BLaER1 (cell line): ENCODE data around the gene ANO7.

Experiments
- H3K27ac ChIP-seq: shearing (Covaris generic); formaldehyde crosslinking; 2 replicates; pipeline ENCODE4 v1.8.1; 2022
- H3K27me3 ChIP-seq: shearing (Covaris generic); formaldehyde crosslinking; 2 replicates; pipeline ENCODE4 v1.8.1; 2022
- H3K36me3 ChIP-seq: shearing (Covaris generic); formaldehyde crosslinking; 2 replicates; pipeline ENCODE4 v1.8.1; 2022
- H3K4me1 ChIP-seq: shearing (Covaris generic); formaldehyde crosslinking; 2 replicates; pipeline ENCODE4 v1.8.1; 2022
- H3K4me2 ChIP-seq: shearing (Covaris generic); formaldehyde crosslinking; 2 replicates; pipeline ENCODE4 v1.8.1; 2022
- H3K4me3 ChIP-seq: shearing (Covaris generic); formaldehyde crosslinking; 2 replicates; pipeline ENCODE4 v1.8.1; 2022
- H3K9ac ChIP-seq: shearing (Covaris generic); formaldehyde crosslinking; 2 replicates; pipeline ENCODE4 v1.8.1; 2022
- H3K9me3 ChIP-seq: shearing (Covaris generic); formaldehyde crosslinking; 2 replicates; pipeline ENCODE4 v1.8.1; 2022
- H4K20me1 ChIP-seq: shearing (Covaris generic); formaldehyde crosslinking; 2 replicates; pipeline ENCODE4 v1.8.1; 2022
- Cebpa-rat ChIP-seq: shearing (Covaris generic); IDR thresholded peaks from 2 replicates; pipeline ENCODE4 v1.8.1; 2022

Gene ANO7

GRCh38 chr2:241224018-241224850, 35.8 kb downstream of the ANO7 start:
- TF ChIP-seq Cebpa-rat: no peak
- Histone ChIP-seq H3K4me1 (peaks cover 31% of the 10 kb centered on the region), H3K27ac (0 out of 2 replicates have a peak overlapping the region, but pooled peaks have one; percentile 18), H3K36me3 (peaks cover 43% of the 10 kb centered on the region), H4K20me1 (peaks cover 30% of the 10 kb centered on the region), H3K9ac (no peak overlapping the region), H3K4me2 (peak overlapping the region; percentile 40), H3K9me3 (no peaks in the 10 kb centered on the region), H3K27me3 (no peaks in the 10 kb centered on the region), H3K4me3 (no peak overlapping the region)

GRCh38 chr2:241224851-241225438, 36.5 kb downstream of the ANO7 start:
- Histone ChIP-seq H3K36me3 (peaks cover 49% of the 10 kb centered on the region), H3K9ac (no peak overlapping the region), H3K4me1 (peaks cover 24% of the 10 kb centered on the region), H3K9me3 (no peaks in the 10 kb centered on the region), H3K27ac (no peak overlapping the region), H3K4me3 (no peak overlapping the region), H4K20me1 (peaks cover 32% of the 10 kb centered on the region), H3K27me3 (no peaks in the 10 kb centered on the region), H3K4me2 (no peak overlapping the region)
- no peak for TF ChIP-seq Cebpa-rat

- H4K20me1 ChIP-seq: peaks cover 32% of the 10 kb centered on the region
- no peak overlapping the region for H3K4me2 ChIP-seq
- H3K9me3 ChIP-seq: no peaks in the 10 kb centered on the region
- no peak overlapping the region for H3K27ac ChIP-seq
- H3K9ac ChIP-seq: no peak overlapping the region
- no peak for TF ChIP-seq Cebpa-rat
- H3K36me3 ChIP-seq: peaks cover 55% of the 10 kb centered on the region
- H3K4me3 ChIP-seq: no peak overlapping the region
- peaks cover 18% of the 10 kb centered on the region for H3K4me1 ChIP-seq
- H3K27me3 ChIP-seq: no peaks in the 10 kb centered on the region
These were observed 37.1 kb downstream of the ANO7 start for GRCh38 chr2:241225545-241225944.

GRCh38 chr2:241225983-241226382, 37.5 kb downstream of the ANO7 start:
- Histone ChIP-seq H4K20me1 (peaks cover 32% of the 10 kb centered on the region), H3K4me3 (no peak overlapping the region), H3K27me3 (no peaks in the 10 kb centered on the region), H3K9ac (no peak overlapping the region), H3K36me3 (peaks cover 60% of the 10 kb centered on the region), H3K4me1 (peaks cover 18% of the 10 kb centered on the region), H3K4me2 (no peak overlapping the region), H3K27ac (no peak overlapping the region), H3K9me3 (no peaks in the 10 kb centered on the region)
- no peak for TF ChIP-seq Cebpa-rat

GRCh38 chr2:241226723-241227572, 38.5 kb downstream of the ANO7 start:
- no peak for TF ChIP-seq Cebpa-rat
- H3K36me3 ChIP-seq: peaks cover 69% of the 10 kb centered on the region
- no peak overlapping the region for H3K4me2 ChIP-seq

GRCh38 chr2:241227594-241227993, 39.1 kb downstream of the ANO7 start:
- no peak for TF ChIP-seq Cebpa-rat
- Histone ChIP-seq H4K20me1 (peaks cover 46% of the 10 kb centered on the region), H3K4me1 (peaks cover 18% of the 10 kb centered on the region), H3K4me2 (no peak overlapping the region), H3K4me3 (no peak overlapping the region), H3K9me3 (no peaks in the 10 kb centered on the region), H3K27me3 (no peaks in the 10 kb centered on the region), H3K27ac (no peak overlapping the region), H3K9ac (no peak overlapping the region), H3K36me3 (peaks cover 76% of the 10 kb centered on the region)

More at GRCh38 chr2:241226723-241227572, 38.5 kb downstream of the ANO7 start:
- no peaks in the 10 kb centered on the region for H3K9me3 ChIP-seq
- no peak overlapping the region for H3K9ac ChIP-seq
- H3K27ac ChIP-seq: no peak overlapping the region
- peaks cover 40% of the 10 kb centered on the region for H4K20me1 ChIP-seq
- H3K27me3 ChIP-seq: no peaks in the 10 kb centered on the region
- peaks cover 18% of the 10 kb centered on the region for H3K4me1 ChIP-seq
- no peak overlapping the region for H3K4me3 ChIP-seq

- H4K20me1 ChIP-seq: peaks cover 53% of the 10 kb centered on the region
- H3K36me3 ChIP-seq: peaks cover 82% of the 10 kb centered on the region
- H3K9me3 ChIP-seq: no peaks in the 10 kb centered on the region
- peaks cover 13% of the 10 kb centered on the region for H3K4me1 ChIP-seq
- H3K27ac ChIP-seq: no peak overlapping the region
- H3K4me2 ChIP-seq: no peak overlapping the region
- TF ChIP-seq Cebpa-rat: no peak
- H3K4me3 ChIP-seq: no peak overlapping the region
- H3K9ac ChIP-seq: no peak overlapping the region
- H3K27me3 ChIP-seq: no peaks in the 10 kb centered on the region
These were observed 39.8 kb downstream of the ANO7 start for GRCh38 chr2:241228081-241228859.

- no peak overlapping the region for H3K27ac ChIP-seq
- no peak overlapping the region for H3K9ac ChIP-seq
- H3K4me3 ChIP-seq: no peak overlapping the region
- H3K27me3 ChIP-seq: no peaks in the 10 kb centered on the region
- TF ChIP-seq Cebpa-rat: no peak
- no peak overlapping the region for H3K4me2 ChIP-seq
- H3K4me1 ChIP-seq: peaks cover 6% of the 10 kb centered on the region
- no peaks in the 10 kb centered on the region for H3K9me3 ChIP-seq
- H4K20me1 ChIP-seq: peaks cover 58% of the 10 kb centered on the region
- peaks cover 90% of the 10 kb centered on the region for H3K36me3 ChIP-seq
These were observed 40.5 kb downstream of the ANO7 start for GRCh38 chr2:241228860-241229516.
